Tibial nerve (tissue), 4 donors: ENCODE measurements around the gene CXCL16.

Experiments
- EP300 ChIP-seq, 2 donors: sonication (generic); formaldehyde crosslinking; IDR thresholded peaks; one replicate each; pipeline ENCODE4 v1.6.1; 2017; ENCODE audit warnings: antibody characterized with exemption in 2 of 2, mild to moderate bottlenecking in 1 of 2
- POLR2A ChIP-seq, 2 donors: fragments of 450-650 bp; IDR thresholded peaks; one replicate each; pipeline ENCODE4 v1.6.1; 2017; ENCODE audit warnings: antibody characterized with exemption in 2 of 2, mild to moderate bottlenecking in 2 of 2, moderate library complexity in 2 of 2
- TF ChIP-seq, protein P1 (sequence below), 5 experiments: fragments of 200-600 bp in 3 of 5; fragments of 450-650 bp in 2 of 5; sonication (generic) in 3 of 5; IDR thresholded peaks; one replicate each; pipeline ENCODE4 v1.5.1; 2016 to 2019; ENCODE audit warnings: antibody characterized with exemption in 5 of 5, mild to moderate bottlenecking in 3 of 5, moderate library complexity in 2 of 5

DNA sequence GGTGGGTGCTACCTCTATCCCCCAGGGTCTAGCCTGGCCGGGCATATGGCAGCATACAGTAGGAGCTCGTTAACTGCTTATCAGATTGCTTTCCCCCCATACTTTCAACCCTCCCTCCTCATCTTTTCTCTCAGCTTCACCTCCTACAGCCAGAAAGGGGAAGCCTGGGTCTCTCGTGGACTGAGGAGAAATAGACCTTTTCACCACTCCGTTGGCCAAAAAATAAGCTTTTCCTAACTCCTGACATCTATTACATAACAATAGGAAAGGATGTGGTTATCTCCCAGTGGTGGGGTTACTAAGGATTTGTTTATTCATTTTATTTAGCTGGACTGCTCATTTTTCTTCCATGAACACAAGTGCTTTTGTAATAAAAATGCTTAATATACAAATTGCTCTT lies 9.0 kb upstream of the CXCL16 start:
- TF ChIP-seq POLR2A (IDR thresholded peaks at IDR 0.05): no peak
- TF ChIP-seq, protein P1, sequence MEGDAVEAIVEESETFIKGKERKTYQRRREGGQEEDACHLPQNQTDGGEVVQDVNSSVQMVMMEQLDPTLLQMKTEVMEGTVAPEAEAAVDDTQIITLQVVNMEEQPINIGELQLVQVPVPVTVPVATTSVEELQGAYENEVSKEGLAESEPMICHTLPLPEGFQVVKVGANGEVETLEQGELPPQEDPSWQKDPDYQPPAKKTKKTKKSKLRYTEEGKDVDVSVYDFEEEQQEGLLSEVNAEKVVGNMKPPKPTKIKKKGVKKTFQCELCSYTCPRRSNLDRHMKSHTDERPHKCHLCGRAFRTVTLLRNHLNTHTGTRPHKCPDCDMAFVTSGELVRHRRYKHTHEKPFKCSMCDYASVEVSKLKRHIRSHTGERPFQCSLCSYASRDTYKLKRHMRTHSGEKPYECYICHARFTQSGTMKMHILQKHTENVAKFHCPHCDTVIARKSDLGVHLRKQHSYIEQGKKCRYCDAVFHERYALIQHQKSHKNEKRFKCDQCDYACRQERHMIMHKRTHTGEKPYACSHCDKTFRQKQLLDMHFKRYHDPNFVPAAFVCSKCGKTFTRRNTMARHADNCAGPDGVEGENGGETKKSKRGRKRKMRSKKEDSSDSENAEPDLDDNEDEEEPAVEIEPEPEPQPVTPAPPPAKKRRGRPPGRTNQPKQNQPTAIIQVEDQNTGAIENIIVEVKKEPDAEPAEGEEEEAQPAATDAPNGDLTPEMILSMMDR (IDR thresholded peaks at IDR 0.05): no peak
- TF ChIP-seq EP300 (IDR thresholded peaks at IDR 0.05): no peak
